Astrocyte (in vitro differentiated cells and primary cell): ENCODE measurements around the gene RIMBP2. TPM values are rescaled to one million over a fixed set of nuclear protein-coding genes. Genes with fewer than 3 reads are reported as not detected.

Experiments
- DNase-seq: peaks from one replicate; pipeline ENCODE4 v3.0.0-alpha.2; 2010; ENCODE audit warnings: low read depth
- FAIRE-seq: peaks from 2 replicates; lab custom pipeline; 2011; peaks lifted over from hg19 to GRCh38; lab: Jason Lieb, UNC
- H2AFZ ChIP-seq: 2 replicates; pipeline ENCODE4 v1.6.0; 2012; ENCODE audit warnings: low read depth, low read length, inconsistent platforms
- H3K27ac ChIP-seq: 2 replicates; pipeline ENCODE4 v1.5.1; 2011; ENCODE audit warnings: low read depth, low read length, inconsistent platforms
- H3K27me3 ChIP-seq: 2 replicates; pipeline ENCODE4 v1.6.0; 2011; ENCODE audit warnings: low read length, inconsistent platforms; ENCODE audit not compliant: insufficient read depth
- H3K36me3 ChIP-seq: 2 replicates; pipeline ENCODE4 v1.5.1; 2011; ENCODE audit warnings: low read length, inconsistent platforms; ENCODE audit not compliant: insufficient read depth
- H3K4me1 ChIP-seq: 2 replicates; pipeline ENCODE4 v1.5.1; 2011; ENCODE audit warnings: low read length, inconsistent platforms; ENCODE audit not compliant: insufficient read depth
- H3K4me2 ChIP-seq: 2 replicates; pipeline ENCODE4 v1.6.0; 2012; ENCODE audit warnings: low read length, inconsistent platforms
- H3K4me3 ChIP-seq: 2 replicates; pipeline ENCODE4 v1.5.1; 2011; ENCODE audit warnings: low read depth, mild to moderate bottlenecking, low read length, inconsistent platforms; ENCODE audit not compliant: insufficient read depth
- H3K79me2 ChIP-seq: 2 replicates; pipeline ENCODE4 v1.6.0; 2012; ENCODE audit warnings: mild to moderate bottlenecking, low read length, inconsistent platforms; ENCODE audit not compliant: insufficient read depth
- H3K9ac ChIP-seq: 2 replicates; pipeline ENCODE4 v1.6.0; 2012; ENCODE audit warnings: mild to moderate bottlenecking, low read length, inconsistent platforms
- H3K9me3 ChIP-seq: 2 replicates; pipeline ENCODE4 v1.5.1; 2012; ENCODE audit warnings: low read depth, mild to moderate bottlenecking, low read length, inconsistent platforms; ENCODE audit not compliant: insufficient read depth
- H4K20me1 ChIP-seq: 2 replicates; pipeline ENCODE4 v1.6.0; 2012; ENCODE audit warnings: low read length, inconsistent platforms; ENCODE audit not compliant: insufficient read depth
- H3K27ac Mint-ChIP-seq: one replicate; pipeline ENCODE4 v1.8.0; 2021; ENCODE audit warnings: mild to moderate bottlenecking, mixed read lengths; ENCODE audit not compliant: unreplicated experiment
- H3K27me3 Mint-ChIP-seq: one replicate; pipeline ENCODE4 v1.8.0; 2021; ENCODE audit warnings: low read depth, mixed read lengths; ENCODE audit not compliant: unreplicated experiment
- H3K36me3 Mint-ChIP-seq: one replicate; pipeline ENCODE4 v1.8.0; 2021; ENCODE audit warnings: low read depth, mixed read lengths; ENCODE audit not compliant: unreplicated experiment
- H3K4me1 Mint-ChIP-seq: one replicate; pipeline ENCODE4 v1.8.0; 2021; ENCODE audit warnings: low read depth, mixed read lengths; ENCODE audit not compliant: unreplicated experiment
- H3K4me3 Mint-ChIP-seq: one replicate; pipeline ENCODE4 v1.8.0; 2021; ENCODE audit warnings: mild to moderate bottlenecking, moderate library complexity, mixed read lengths; ENCODE audit not compliant: unreplicated experiment
- H3K9me3 Mint-ChIP-seq: one replicate; pipeline ENCODE4 v1.8.0; 2021; ENCODE audit warnings: mild to moderate bottlenecking, mixed read lengths; ENCODE audit not compliant: unreplicated experiment
- EZH2 ChIP-seq: IDR thresholded peaks from 2 replicates; pipeline ENCODE4 v1.6.1; 2012; ENCODE audit warnings: mild to moderate bottlenecking, low read length, inconsistent platforms; ENCODE audit not compliant: insufficient read depth
- total RNA-seq: library from RNA; stranded (reverse); gene quantifications from 2 replicates; pipeline ENCODE4 v1.2.1, GENCODE V29; 2021
- TF ChIP-seq, protein P1 (sequence below): IDR thresholded peaks from 2 replicates; pipeline ENCODE4 v1.5.1; 2011; ENCODE audit warnings: low read depth, mild to moderate bottlenecking, inconsistent platforms, low read length, moderate library complexity; ENCODE audit not compliant: insufficient read depth

RIMBP2 gene
- total RNA-seq, 1 donor from 2014 or later, result 2.2 TPM

DNA sequence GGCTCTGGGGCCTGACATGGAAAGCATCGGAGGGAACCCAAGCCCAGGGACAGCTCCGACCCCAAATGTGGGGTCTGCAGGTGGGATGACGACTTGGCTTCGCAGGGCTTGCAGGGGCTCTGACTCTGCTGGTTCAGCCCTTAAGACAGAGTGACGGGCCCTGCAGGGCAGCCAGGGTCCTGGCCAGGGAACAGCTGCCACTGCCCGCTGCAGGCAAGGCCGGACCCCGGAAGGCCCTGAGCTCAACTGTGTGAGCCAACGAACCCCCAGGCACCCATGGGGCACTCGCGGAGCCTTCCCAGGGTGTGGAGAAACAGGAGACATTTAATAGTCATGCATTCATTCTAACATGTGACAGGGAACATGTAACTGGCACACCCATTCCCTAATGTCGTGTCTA, 257.8 kb downstream of the RIMBP2 start:
- no peak overlapping the region for H3K9ac ChIP-seq
- H3K36me3 ChIP-seq, result no peaks in the 10 kb centered on the region
- no peak overlapping the region for H3K4me3 ChIP-seq
- H3K4me1 Mint-ChIP-seq, result no peaks in the 10 kb centered on the region
- peaks cover 3% of the 10 kb centered on the region for H3K9me3 ChIP-seq
- no peak overlapping the region for H3K4me2 ChIP-seq
- no peaks in the 10 kb centered on the region for H3K79me2 ChIP-seq
- no peaks in the 10 kb centered on the region for H3K36me3 Mint-ChIP-seq
- H3K4me3 Mint-ChIP-seq, result no peak overlapping the region
- FAIRE-seq (no peak), DNase-seq (no peak)
- H4K20me1 ChIP-seq, result no peaks in the 10 kb centered on the region
- no peaks in the 10 kb centered on the region for H3K4me1 ChIP-seq
- no peak overlapping the region for H2AFZ ChIP-seq
- peaks cover 10% of the 10 kb centered on the region for H3K9me3 Mint-ChIP-seq
- no peak overlapping the region for H3K27ac Mint-ChIP-seq
- peaks cover 4% of the 10 kb centered on the region for H3K27me3 Mint-ChIP-seq
- no peak for TF ChIP-seq EZH2
- TF ChIP-seq, protein P1, sequence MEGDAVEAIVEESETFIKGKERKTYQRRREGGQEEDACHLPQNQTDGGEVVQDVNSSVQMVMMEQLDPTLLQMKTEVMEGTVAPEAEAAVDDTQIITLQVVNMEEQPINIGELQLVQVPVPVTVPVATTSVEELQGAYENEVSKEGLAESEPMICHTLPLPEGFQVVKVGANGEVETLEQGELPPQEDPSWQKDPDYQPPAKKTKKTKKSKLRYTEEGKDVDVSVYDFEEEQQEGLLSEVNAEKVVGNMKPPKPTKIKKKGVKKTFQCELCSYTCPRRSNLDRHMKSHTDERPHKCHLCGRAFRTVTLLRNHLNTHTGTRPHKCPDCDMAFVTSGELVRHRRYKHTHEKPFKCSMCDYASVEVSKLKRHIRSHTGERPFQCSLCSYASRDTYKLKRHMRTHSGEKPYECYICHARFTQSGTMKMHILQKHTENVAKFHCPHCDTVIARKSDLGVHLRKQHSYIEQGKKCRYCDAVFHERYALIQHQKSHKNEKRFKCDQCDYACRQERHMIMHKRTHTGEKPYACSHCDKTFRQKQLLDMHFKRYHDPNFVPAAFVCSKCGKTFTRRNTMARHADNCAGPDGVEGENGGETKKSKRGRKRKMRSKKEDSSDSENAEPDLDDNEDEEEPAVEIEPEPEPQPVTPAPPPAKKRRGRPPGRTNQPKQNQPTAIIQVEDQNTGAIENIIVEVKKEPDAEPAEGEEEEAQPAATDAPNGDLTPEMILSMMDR, result no peak
- H3K27me3 ChIP-seq, result no peaks in the 10 kb centered on the region
- no peak overlapping the region for H3K27ac ChIP-seq

DNA sequence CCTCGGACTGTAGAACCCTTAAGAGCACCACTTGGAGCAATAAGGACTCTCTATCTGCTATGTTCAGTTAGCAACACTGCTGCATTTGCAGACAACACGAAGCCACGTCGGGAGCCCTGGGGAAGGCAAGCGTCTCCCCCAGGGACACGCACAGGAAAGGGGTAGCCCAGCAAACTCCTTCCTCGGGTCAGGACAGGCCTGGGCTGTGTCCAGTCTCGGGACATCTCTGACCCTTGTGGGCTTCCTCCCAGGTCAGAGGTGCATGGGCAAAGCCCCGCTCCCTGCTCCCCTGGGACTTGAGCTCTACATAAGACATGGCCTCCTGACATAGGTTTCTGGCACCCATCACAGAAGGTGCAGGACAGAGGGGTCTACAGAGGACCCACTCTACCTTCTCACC, 258.9 kb downstream of the RIMBP2 start:
- H3K4me2 ChIP-seq, result no peak overlapping the region
- peaks cover 4% of the 10 kb centered on the region for H3K27me3 Mint-ChIP-seq
- no peak overlapping the region for H3K9ac ChIP-seq
- no peak overlapping the region for H3K27ac Mint-ChIP-seq
- DNase-seq, result no peak
- no peaks in the 10 kb centered on the region for H3K4me1 Mint-ChIP-seq
- H3K9me3 Mint-ChIP-seq, result peaks cover 2% of the 10 kb centered on the region
- H3K4me3 ChIP-seq, result no peak overlapping the region
- no peaks in the 10 kb centered on the region for H3K27me3 ChIP-seq
- H3K9me3 ChIP-seq, result peaks cover under 1% of the 10 kb centered on the region
- TF ChIP-seq, protein P1, result no peak
- TF ChIP-seq EZH2, result no peak
- H3K27ac ChIP-seq, result no peak overlapping the region
- no peaks in the 10 kb centered on the region for H3K4me1 ChIP-seq
- FAIRE-seq, result no peak
- no peak overlapping the region for H3K4me3 Mint-ChIP-seq
- no peaks in the 10 kb centered on the region for H4K20me1 ChIP-seq
- H2AFZ ChIP-seq, result no peak overlapping the region
- no peaks in the 10 kb centered on the region for H3K36me3 ChIP-seq
- H3K36me3 Mint-ChIP-seq, result no peaks in the 10 kb centered on the region
- no peaks in the 10 kb centered on the region for H3K79me2 ChIP-seq

DNA sequence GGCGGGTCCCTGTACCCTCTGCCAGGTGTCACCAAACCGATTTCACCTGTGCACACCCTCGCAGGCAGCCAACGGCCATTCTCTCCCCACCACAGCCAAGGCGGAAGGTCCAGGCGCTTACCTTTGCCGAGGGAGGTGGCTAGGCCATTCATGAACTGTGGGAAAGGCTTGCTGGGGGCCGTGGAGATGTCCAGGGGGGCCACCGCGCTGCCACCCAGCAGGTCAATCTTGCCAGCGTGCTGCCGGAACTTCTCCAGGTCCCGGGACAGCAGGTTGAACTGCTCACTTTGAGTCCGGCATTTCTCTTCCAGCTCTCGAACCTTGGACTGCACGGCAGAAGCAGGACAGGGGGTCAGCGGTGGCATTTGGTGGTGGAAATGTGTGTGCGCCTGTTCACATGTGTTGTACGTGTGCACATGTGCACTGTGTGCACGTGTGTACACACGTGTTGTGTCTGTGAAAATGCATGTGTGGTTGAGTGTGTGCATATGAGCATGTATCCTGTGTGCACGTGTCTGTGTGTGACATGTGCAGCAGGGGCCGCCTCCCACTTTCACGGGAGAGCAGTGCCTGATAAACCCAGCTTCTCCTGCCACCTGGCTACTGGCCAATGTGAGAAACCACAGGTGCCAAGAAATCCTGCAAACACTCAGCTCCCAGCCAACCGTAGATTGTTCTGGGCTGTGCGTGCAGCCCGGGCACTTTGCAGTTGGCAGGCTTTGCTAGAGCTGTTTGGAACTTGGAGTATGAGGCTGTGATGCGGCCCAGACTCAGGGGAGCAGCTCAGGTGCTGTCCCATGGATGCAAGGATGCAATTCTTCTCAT, 259.5 kb downstream of the RIMBP2 start:
- H3K9me3 ChIP-seq, result no peaks in the 10 kb centered on the region
- DNase-seq, result no peak
- H3K9me3 Mint-ChIP-seq, result peaks cover under 1% of the 10 kb centered on the region

More for the DNA sequence above, 259.5 kb downstream of the RIMBP2 start:
- Mint-ChIP-seq H3K27me3 (peaks cover 4% of the 10 kb centered on the region), H3K27ac (no peak overlapping the region), H3K4me3 (no peak overlapping the region), H3K36me3 (no peaks in the 10 kb centered on the region), H3K4me1 (no peaks in the 10 kb centered on the region)
- H4K20me1 ChIP-seq, result no peaks in the 10 kb centered on the region
- no peaks in the 10 kb centered on the region for H3K79me2 ChIP-seq
- no peak overlapping the region for H3K9ac ChIP-seq
- no peak overlapping the region for H2AFZ ChIP-seq
- no peak overlapping the region for H3K4me2 ChIP-seq
- H3K4me1 ChIP-seq, result no peaks in the 10 kb centered on the region
- no peaks in the 10 kb centered on the region for H3K36me3 ChIP-seq
- H3K27me3 ChIP-seq, result no peaks in the 10 kb centered on the region
- no peak overlapping the region for H3K4me3 ChIP-seq
- TF ChIP-seq, protein P1, result no peak
- no peak for TF ChIP-seq EZH2
- no peak overlapping the region for H3K27ac ChIP-seq
- no peak for FAIRE-seq
